Adrenal gland (tissue), 12 donors: ENCODE measurements around the gene EXT2. TPM values are rescaled to one million over a fixed set of nuclear protein-coding genes. Genes with fewer than 3 reads are reported as not detected.

ENCODE experiments used
- DNase-seq, 7 donors: peaks; one replicate each; pipeline ENCODE4 v3.0.0-alpha.2; 2019 to 2020
- H3K27ac ChIP-seq, 5 donors: fragments of 200-600 bp; sonication (generic) in 4 of 5; 1 replicate in 3 of 5; 2 replicates in 2 of 5; pipeline versions ENCODE4 v1.5.1 to v1.8.0; 2016 to 2020; ENCODE audit warnings: mild to moderate bottlenecking in 1 of 5
- H3K27me3 ChIP-seq: fragments of 200-600 bp; 2 replicates; pipeline ENCODE4 v1.8.0; 2021
- H3K36me3 ChIP-seq, 2 donors: fragments of 200-600 bp; replicated peaks in 1 of 2; 1 replicate in 1 of 2; 2 replicates in 1 of 2; pipeline versions ENCODE4 v1.5.1 to v1.8.0; 2018 to 2022
- H3K4me1 ChIP-seq, 2 donors: fragments of 200-600 bp; replicated peaks in 1 of 2; 1 replicate in 1 of 2; 2 replicates in 1 of 2; pipeline versions ENCODE4 v1.5.1 to v1.8.0; 2018 to 2021
- H3K4me3 ChIP-seq, 4 donors: fragments of 200-600 bp; sonication (generic) in 3 of 4; one replicate each; pipeline ENCODE4 v1.5.1; 2016 to 2018
- H3K9me3 ChIP-seq, 3 donors: fragments of 200-600 bp; sonication (generic) in 1 of 3; replicated peaks in 1 of 3; 1 replicate in 2 of 3; 2 replicates in 1 of 3; pipeline versions ENCODE4 v1.5.1 to v1.8.0; 2016 to 2021
- CTCF ChIP-seq, 6 experiments: fragments of 450-650 bp in 4 of 6; fragments of 200-600 bp in 2 of 6; sonication (generic) in 1 of 6; IDR thresholded peaks; 1 replicate in 5 of 6; 2 replicates in 1 of 6; pipeline versions ENCODE4 v1.5.1 to v1.8.0; 2016 to 2021; ENCODE audit warnings: antibody characterized with exemption in 6 of 6, mild to moderate bottlenecking in 2 of 6, moderate library complexity in 1 of 6
- POLR2A ChIP-seq, 2 donors: fragments of 450-650 bp; IDR thresholded peaks; one replicate each; pipeline ENCODE4 v1.6.1; 2017; ENCODE audit warnings: antibody characterized with exemption in 2 of 2, mild to moderate bottlenecking in 2 of 2, moderate library complexity in 1 of 2
- WGBS, 4 donors: extraction: QIAGEN DNeasy Blood & Tissue Kit in 2 of 4; methylation state at CpG; one replicate each; pipeline versions ENCODE4 v1.1.5 to v1.1.7; 2013 to 2017; 5-methylcytosine and 5-hydroxymethylcytosine counted together
- intact Hi-C, 2 donors: fragments of 100-400 bp; cut with DNase I; formaldehyde crosslinking; loops; one replicate each; pipeline versions ENCODE4 v1.14.1 to v1.15.0; 2022 to 2023
- polyA plus RNA-seq, 3 donors: library from polyadenylated mRNA; stranded (reverse); fragments of 200-250 nt in 2 of 3; fragments of 350-450 nt in 1 of 3; fragmentation: Illumina TruSeq in 1 of 3; extraction: RNeasy Lipid Tissue Mini Kit (QIAGEN cat#74804) in 1 of 3; gene quantifications; one replicate each; pipeline ENCODE4 v1.2.3, GENCODE V29; 2013 to 2014
- total RNA-seq, 9 donors: library from RNA; depleted of rRNA in 4 of 9; stranded (reverse); fragments of >200 nt in 4 of 9; fragments of 120-200 nt in 1 of 9; fragmentation: NEBNext Ultra II Directional in 1 of 9; extraction: Animal tissue kit (Norgen Biotek cat#: 25700) in 1 of 9; gene quantifications; one replicate each; pipeline versions ENCODE4 v1.1.0 to v1.2.4, GENCODE V29; 2013 to 2023
- donor health status: healthy with polysubstance abuse.
- donor health status: Bipolar disorder and iron deficiency.
- donor health status: DM: yes; HTN: yes; CAD: no.
- donor health status: DM: no; HTN: no; CAD: no.
- donor health status: DM: no; HTN: no; CAD: no.
- donor health status: DM: yes; HTN: yes; CAD: no.

Gene EXT2
- total and polyA plus RNA-seq, 12 donors = 28.7 to 89.3 (median 46.3) TPM

DNA sequence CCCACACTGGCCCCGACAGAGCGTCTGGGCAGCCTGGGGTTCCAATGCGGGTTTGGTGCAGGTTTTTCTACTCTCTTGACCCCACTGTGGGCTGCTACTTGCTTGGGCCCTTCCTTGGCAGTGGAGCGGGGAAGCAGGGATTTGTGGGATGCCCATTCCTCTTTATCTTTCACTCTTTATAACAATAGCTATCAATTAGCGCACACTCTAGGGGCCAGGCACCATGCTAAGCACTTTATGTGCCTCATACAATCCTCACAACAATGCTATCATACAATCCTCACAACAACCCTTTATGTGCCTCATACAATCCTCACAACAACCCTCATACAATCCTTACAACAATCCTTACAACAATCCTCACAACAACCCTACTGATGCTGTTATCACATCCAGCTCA lies 16.7 kb upstream of the EXT2 start:
- no peaks in the 10 kb centered on the region for H3K27me3 ChIP-seq
- no peak for DNase-seq
- no peaks in the 10 kb centered on the region for H3K9me3 ChIP-seq
- 93 to 97% (median 96%) methylated on average over 5 of the region's 5 CpGs for WGBS, 4 donors
- intact Hi-C loops = no loop called here
- no peaks in the 10 kb centered on the region for H3K4me1 ChIP-seq
- H3K27ac ChIP-seq = no peak overlapping the region
- no peak overlapping the region for H3K4me3 ChIP-seq
- H3K36me3 ChIP-seq = peaks cover 0 to 53% of the 10 kb centered on the region in 2 donors
- no peak for TF ChIP-seq CTCF (IDR thresholded peaks at IDR 0.05)
- TF ChIP-seq POLR2A (IDR thresholded peaks at IDR 0.05) = no peak

DNA sequence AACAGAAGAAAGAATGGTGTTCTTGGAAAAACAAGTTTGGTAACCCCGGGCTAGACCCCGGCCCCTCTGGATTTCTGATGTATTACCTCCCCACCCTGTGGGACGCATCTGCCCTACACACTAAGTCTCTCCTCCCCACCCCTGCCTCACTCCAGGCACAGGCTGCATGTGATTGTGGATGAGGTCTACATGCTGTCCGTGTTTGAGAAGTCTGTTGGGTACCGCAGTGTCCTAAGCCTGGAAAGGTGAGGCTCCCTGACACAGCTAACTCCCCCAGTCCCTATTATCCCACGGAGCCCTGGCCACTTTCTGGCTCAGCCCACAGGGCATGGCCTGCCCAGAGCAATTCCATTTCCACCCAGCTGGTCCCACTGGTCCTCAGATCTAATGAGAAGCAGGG lies 16.1 kb upstream of the EXT2 start:
- H3K4me3 ChIP-seq = no peak overlapping the region
- intact Hi-C loops = no loop called here
- H3K4me1 ChIP-seq = no peaks in the 10 kb centered on the region
- no peak for DNase-seq
- no peak for TF ChIP-seq CTCF (IDR thresholded peaks at IDR 0.05)
- no peak for TF ChIP-seq POLR2A (IDR thresholded peaks at IDR 0.05)
- no peak overlapping the region for H3K27ac ChIP-seq
- no peaks in the 10 kb centered on the region for H3K9me3 ChIP-seq
- WGBS, 4 donors = 90 to 100% (median 95%) methylated on average over 5 to 6 of the region's 6 CpGs
- peaks cover 0 to 53% of the 10 kb centered on the region in 2 donors for H3K36me3 ChIP-seq
- H3K27me3 ChIP-seq = no peaks in the 10 kb centered on the region

- H3K4me3 ChIP-seq = no peak overlapping the region
- TF ChIP-seq CTCF (IDR thresholded peaks at IDR 0.05) (no peak), POLR2A (IDR thresholded peaks at IDR 0.05) (no peak)
- WGBS, 4 donors = 86 to 96% (median 93%) methylated on average over 5 to 9 of the region's 9 CpGs
- no peaks in the 10 kb centered on the region for H3K9me3 ChIP-seq
- DNase-seq = peak in 1 of 7 donors; percentile 8
- H3K4me1 ChIP-seq = no peaks in the 10 kb centered on the region
- intact Hi-C loops = no loop called here
- H3K27me3 ChIP-seq = no peaks in the 10 kb centered on the region
- H3K36me3 ChIP-seq = peaks cover 0 to 41% of the 10 kb centered on the region in 2 donors
- no peak overlapping the region for H3K27ac ChIP-seq
Observed at GRCh38 chr11:44080951-44081350, 14.5 kb upstream of the EXT2 start.

- Histone ChIP-seq H3K36me3 (peaks cover 0 to 26% of the 10 kb centered on the region in 2 donors), H3K4me3 (no peak overlapping the region), H3K9me3 (no peaks in the 10 kb centered on the region), H3K27ac (no peak overlapping the region), H3K4me1 (no peaks in the 10 kb centered on the region), H3K27me3 (no peaks in the 10 kb centered on the region)
- intact Hi-C loops = no loop called here
- WGBS, 4 donors = 92 to 95% (median 93%) methylated on average over 4 of the region's 4 CpGs
- TF ChIP-seq POLR2A (IDR thresholded peaks at IDR 0.05) (no peak), CTCF (IDR thresholded peaks at IDR 0.05) (no peak)
- no peak for DNase-seq
Observed at GRCh38 chr11:44082645-44083044, 12.8 kb upstream of the EXT2 start.
